ENCODE results near the gene CSTPP1.

GRCh38 chr11:47166368-47166767, 229.8 kb downstream of the CSTPP1 start:
- no peak for TF ChIP-seq POLR2AphosphoS5 (IDR thresholded peaks at IDR 0.05)
- no peak for TF ChIP-seq CTCF (IDR thresholded peaks at IDR 0.05)
- TF ChIP-seq POLR2A (IDR thresholded peaks at IDR 0.05): no peak

All from gastroesophageal sphincter (tissue), 3 donors.